Memory B cell (primary cell): ENCODE data around the gene FLYWCH1.

ENCODE experiments used
- ATAC-seq: fragments of 150-1000 bp; cut with Tn5 transposase; 2 replicates; pipeline ENCODE4 v1.10.0; 2021; ENCODE audit warnings: low read depth, mild to moderate bottlenecking, moderate library complexity
- DNase-seq, 2 donors: peaks; one replicate each; pipeline ENCODE4 v3.0.0; 2022; ENCODE audit warnings: low spot score in 2 of 2
- H3K27ac Mint-ChIP-seq: one replicate; pipeline ENCODE4 v1.8.0; 2022; ENCODE audit warnings: mild to moderate bottlenecking, moderate library complexity, mixed read lengths
- H3K27me3 Mint-ChIP-seq: one replicate; pipeline ENCODE4 v1.8.0; 2022; ENCODE audit warnings: mixed read lengths
- H3K36me3 Mint-ChIP-seq: one replicate; pipeline ENCODE4 v1.8.0; 2022; ENCODE audit warnings: mild to moderate bottlenecking, mixed read lengths
- H3K4me1 Mint-ChIP-seq: one replicate; pipeline ENCODE4 v1.8.0; 2022; ENCODE audit warnings: mixed read lengths
- H3K4me3 Mint-ChIP-seq: one replicate; pipeline ENCODE4 v1.8.0; 2022; ENCODE audit warnings: mild to moderate bottlenecking, moderate library complexity, mixed read lengths
- H3K9me3 Mint-ChIP-seq: one replicate; pipeline ENCODE4 v1.8.0; 2022; ENCODE audit warnings: mixed read lengths

FLYWCH1 gene

GRCh38 chr16:2969545-2970521 is 58.1 kb downstream of the FLYWCH1 start:
- H3K9me3 Mint-ChIP-seq, result no peaks in the 10 kb centered on the region
- no peak overlapping the region for H3K27ac Mint-ChIP-seq
- H3K36me3 Mint-ChIP-seq, result no peaks in the 10 kb centered on the region
- H3K27me3 Mint-ChIP-seq, result peaks cover 11% of the 10 kb centered on the region
- peaks cover 18% of the 10 kb centered on the region for H3K4me1 Mint-ChIP-seq
- DNase-seq (peak in 1 of 2 donors; percentile 63), ATAC-seq (peak; percentile 40)
- peak overlapping the region; percentile 61 for H3K4me3 Mint-ChIP-seq

DNA sequence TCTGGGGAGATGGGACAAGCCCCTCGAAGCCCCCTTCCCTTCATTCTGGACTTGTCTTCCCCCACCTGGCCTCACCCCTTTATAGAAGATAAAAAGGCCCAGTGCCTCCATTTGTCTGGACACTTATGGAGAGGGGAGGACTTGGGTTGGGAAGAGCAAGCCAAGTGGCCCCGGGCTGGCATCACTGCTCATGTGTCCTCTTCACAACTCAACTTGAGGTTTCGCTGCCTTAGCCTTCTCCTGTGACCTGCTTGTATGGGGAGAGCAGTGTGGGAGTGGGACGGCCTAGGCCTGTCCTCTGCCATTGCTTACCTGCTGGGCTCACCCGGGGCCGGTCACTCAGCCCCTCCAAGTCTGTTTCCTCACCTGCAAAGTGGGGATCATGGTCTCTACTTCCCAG is 58.8 kb downstream of the FLYWCH1 start:
- Mint-ChIP-seq H3K27ac (no peak overlapping the region), H3K27me3 (peaks cover 11% of the 10 kb centered on the region), H3K4me3 (peak overlapping the region; percentile 39), H3K9me3 (no peaks in the 10 kb centered on the region), H3K4me1 (peaks cover 13% of the 10 kb centered on the region), H3K36me3 (no peaks in the 10 kb centered on the region)
- ATAC-seq (no peak), DNase-seq (no peak)

GRCh38 chr16:2971134-2971984 is 59.6 kb downstream of the FLYWCH1 start:
- Mint-ChIP-seq H3K27me3 (peaks cover 11% of the 10 kb centered on the region), H3K27ac (no peak overlapping the region), H3K9me3 (no peaks in the 10 kb centered on the region), H3K36me3 (no peaks in the 10 kb centered on the region), H3K4me1 (peaks cover 12% of the 10 kb centered on the region), H3K4me3 (peak overlapping the region; percentile 39)
- DNase-seq, result no peak
- no peak for ATAC-seq

DNA sequence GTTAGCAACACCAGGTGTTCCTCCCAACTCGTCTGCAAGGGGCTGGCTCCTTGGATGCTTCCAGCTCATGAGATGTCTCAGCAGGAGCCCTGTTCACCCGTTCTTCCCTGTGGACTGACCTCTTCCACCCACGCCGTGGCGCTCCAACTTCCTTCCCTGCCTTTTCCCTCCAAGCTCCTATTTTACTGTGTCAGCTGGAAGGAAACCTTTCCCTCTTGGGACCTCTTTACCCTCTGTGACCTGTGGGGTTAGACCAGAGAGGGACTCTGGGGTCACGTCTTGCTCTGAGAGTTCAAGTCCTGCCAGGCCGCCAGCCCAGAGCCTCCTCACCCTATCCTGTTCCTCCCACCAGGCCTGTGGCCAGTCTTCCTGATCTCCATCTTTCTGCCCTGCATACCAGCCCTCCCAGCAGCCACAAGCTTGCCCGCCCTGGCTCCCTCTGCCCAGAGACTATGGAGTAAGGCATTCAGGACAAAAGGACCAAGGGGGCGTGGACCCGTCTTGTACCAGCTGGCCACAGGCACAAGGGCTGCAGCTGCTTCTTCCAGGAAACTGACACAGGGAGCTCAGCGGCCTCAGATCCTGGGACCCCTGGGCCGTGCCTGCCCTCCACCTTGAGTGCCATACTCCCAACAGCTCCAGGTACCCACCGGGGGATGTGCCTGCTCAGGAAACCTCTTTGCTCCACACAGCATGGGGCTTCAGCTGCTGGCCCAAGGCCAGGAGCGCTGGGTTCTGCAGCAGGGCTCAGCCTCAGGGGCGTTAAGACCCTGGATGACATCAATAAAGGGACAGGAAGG is 60.5 kb downstream of the FLYWCH1 start:
- DNase-seq (no peak), ATAC-seq (no peak)
- no peak overlapping the region for H3K4me3 Mint-ChIP-seq
- peaks cover 11% of the 10 kb centered on the region for H3K27me3 Mint-ChIP-seq
- no peaks in the 10 kb centered on the region for H3K36me3 Mint-ChIP-seq
- H3K27ac Mint-ChIP-seq, result no peak overlapping the region
- no peaks in the 10 kb centered on the region for H3K9me3 Mint-ChIP-seq
- H3K4me1 Mint-ChIP-seq, result peaks cover 12% of the 10 kb centered on the region

DNA sequence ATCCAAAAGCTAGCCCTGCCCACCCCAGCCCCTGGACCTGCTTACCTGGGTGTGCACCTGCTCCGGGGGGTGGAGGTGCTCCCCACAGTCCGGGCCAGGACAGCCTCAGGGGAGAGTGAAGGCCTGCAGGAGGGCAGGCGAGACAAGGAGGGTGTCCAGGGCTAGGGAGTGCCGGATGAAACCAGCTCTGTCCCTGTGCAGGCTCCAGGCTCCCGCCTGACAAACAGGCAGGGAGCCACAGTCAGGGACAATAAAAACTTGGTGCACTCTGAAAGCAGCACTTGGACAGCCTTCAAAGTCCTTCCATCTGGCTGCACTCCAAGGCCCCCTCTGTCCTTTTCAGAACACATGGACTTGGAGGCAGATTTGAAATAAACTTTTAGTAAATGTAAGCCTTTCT is 61.4 kb downstream of the FLYWCH1 start:
- no peaks in the 10 kb centered on the region for H3K9me3 Mint-ChIP-seq
- peaks cover 10% of the 10 kb centered on the region for H3K4me1 Mint-ChIP-seq
- no peaks in the 10 kb centered on the region for H3K36me3 Mint-ChIP-seq
- H3K27ac Mint-ChIP-seq, result no peak overlapping the region
- no peak for DNase-seq
- H3K27me3 Mint-ChIP-seq, result peaks cover 11% of the 10 kb centered on the region
- no peak for ATAC-seq
- no peak overlapping the region for H3K4me3 Mint-ChIP-seq

DNA sequence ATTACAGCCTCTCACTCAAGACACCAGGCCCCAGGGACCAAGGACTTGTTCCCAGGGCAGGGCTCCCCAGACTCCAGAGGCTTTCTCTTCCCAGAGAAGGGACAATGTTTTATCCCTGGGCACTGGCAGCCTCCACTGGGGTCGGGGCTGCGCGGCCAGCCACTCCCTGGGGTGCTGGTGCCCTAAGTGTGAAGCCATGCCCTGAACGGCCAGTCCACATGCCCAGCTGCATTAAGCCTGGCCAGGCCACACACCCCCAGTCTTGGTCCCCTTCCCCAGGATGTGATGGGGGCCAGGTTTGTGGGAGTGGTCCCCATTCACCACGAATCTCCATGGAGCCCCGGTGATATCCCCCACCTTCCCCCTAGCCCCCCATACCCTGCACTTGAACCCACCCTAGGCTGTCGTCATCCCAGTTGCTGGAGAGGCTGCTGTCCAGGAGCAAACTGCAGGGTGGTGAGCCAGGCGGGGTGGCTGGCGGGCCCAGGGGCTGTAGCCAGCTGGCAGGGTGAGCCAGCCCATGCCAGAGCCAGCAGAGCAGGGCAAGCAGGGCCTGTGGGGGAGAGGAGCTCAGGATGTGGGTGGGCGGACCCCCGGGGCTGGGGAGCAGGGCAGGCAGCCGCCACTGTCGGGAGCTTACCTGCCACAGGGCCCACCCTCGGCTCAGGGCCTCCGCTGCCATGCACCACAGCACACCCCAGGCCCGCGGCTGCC is 62.0 kb downstream of the FLYWCH1 start:
- no peak overlapping the region for H3K4me3 Mint-ChIP-seq
- H3K9me3 Mint-ChIP-seq, result no peaks in the 10 kb centered on the region
- ATAC-seq, result no peak
- DNase-seq, result no peak
- H3K4me1 Mint-ChIP-seq, result peaks cover 5% of the 10 kb centered on the region
- H3K27me3 Mint-ChIP-seq, result peaks cover 10% of the 10 kb centered on the region
- H3K36me3 Mint-ChIP-seq, result no peaks in the 10 kb centered on the region
- no peak overlapping the region for H3K27ac Mint-ChIP-seq

DNA sequence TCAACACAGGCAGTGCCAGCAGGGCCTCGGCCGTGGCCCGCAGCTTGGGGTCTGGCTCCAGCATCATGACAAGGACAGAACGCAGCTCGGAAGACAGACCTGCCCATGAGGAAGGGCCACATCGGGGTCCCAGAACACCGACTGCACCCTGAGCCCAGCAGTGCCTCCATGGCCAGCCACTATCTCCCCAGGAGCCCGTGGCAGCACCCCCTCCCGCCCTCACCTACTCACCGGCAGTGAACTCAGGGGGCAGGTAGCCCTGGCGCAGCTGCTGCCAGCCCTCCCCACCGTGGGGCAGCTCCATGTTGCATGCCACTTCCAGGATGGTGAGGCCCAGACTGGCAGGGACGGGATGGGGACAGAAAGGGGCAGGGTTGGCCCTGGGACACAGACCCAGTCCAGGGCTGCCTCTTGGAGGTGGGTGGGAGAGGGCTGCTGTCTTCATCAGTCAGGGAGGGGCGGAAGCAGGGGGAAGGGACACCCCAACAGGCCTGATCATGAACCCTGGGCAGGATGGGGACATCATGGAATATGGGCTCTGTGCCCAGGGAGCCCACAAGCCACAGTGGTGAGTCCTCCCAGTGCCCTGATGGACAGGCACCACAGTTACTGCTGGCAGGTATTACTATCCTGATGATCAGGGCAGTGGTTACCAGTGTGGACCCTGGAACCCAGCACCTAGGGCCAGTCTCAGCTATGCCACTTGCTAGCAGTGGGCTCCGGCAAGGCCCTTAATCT is 62.8 kb downstream of the FLYWCH1 start:
- no peaks in the 10 kb centered on the region for H3K36me3 Mint-ChIP-seq
- no peak overlapping the region for H3K27ac Mint-ChIP-seq
- peaks cover 10% of the 10 kb centered on the region for H3K27me3 Mint-ChIP-seq
- no peaks in the 10 kb centered on the region for H3K9me3 Mint-ChIP-seq
- ATAC-seq (no peak), DNase-seq (no peak)
- H3K4me3 Mint-ChIP-seq, result no peak overlapping the region
- peaks cover 5% of the 10 kb centered on the region for H3K4me1 Mint-ChIP-seq

DNA sequence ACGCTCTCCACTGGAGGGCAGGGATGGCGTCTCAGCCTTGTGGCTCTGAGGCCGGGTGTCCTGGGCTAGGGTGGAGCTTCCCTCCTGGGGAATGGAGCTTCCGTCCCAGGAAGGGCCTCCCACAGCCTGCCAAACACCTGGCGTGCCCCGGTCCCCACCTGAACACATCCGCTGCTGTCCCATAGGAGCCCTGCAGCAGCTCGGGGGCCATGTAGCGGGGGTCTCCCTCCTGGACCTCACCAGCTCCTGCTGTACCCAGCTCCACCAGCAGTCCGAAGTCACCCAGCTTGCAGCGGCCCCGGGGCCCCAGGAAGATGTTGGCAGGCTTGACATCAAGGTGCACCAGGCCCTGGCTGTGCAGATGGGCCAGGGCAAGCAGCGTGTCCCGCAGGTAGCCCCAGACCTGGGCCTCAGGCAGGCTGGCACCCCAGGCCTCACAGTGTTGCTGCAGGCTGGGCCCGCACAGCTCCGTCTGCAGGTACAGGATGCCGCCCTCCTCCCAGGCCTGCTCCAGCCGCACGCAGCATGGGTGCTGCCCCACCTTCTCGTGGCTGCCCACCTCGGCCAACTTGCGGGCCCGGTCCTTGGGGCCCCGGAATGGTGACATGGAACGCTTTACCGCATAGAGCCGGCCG is 63.5 kb downstream of the FLYWCH1 start:
- Mint-ChIP-seq H3K27me3 (peaks cover 10% of the 10 kb centered on the region), H3K4me1 (peaks cover 5% of the 10 kb centered on the region), H3K36me3 (no peaks in the 10 kb centered on the region), H3K9me3 (no peaks in the 10 kb centered on the region), H3K27ac (no peak overlapping the region), H3K4me3 (no peak overlapping the region)
- DNase-seq, result no peak
- ATAC-seq, result no peak

DNA sequence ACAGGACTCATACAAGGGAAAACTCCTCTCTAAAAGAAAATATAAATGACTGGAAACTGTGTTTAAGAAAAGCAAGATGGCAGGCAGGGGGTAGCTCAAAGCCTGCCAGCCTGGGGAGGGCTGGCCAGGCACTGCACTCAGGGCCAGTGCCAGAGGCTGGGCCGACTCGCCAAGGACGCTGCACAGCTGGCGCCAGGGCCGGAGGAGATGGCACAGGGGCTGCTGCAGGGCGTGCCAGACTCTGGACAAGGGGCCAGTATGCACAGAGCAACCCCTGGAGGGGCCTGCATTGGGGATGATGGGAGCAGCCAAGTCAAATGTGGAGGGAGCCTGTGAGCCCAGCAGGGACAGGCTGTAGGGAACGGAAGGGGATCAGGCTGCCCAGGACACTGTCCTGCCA is 64.5 kb downstream of the FLYWCH1 start:
- Mint-ChIP-seq H3K27me3 (peaks cover 5% of the 10 kb centered on the region), H3K27ac (no peak overlapping the region), H3K4me1 (peaks cover under 1% of the 10 kb centered on the region), H3K9me3 (no peaks in the 10 kb centered on the region), H3K36me3 (no peaks in the 10 kb centered on the region), H3K4me3 (no peak overlapping the region)
- ATAC-seq (no peak), DNase-seq (no peak)

DNA sequence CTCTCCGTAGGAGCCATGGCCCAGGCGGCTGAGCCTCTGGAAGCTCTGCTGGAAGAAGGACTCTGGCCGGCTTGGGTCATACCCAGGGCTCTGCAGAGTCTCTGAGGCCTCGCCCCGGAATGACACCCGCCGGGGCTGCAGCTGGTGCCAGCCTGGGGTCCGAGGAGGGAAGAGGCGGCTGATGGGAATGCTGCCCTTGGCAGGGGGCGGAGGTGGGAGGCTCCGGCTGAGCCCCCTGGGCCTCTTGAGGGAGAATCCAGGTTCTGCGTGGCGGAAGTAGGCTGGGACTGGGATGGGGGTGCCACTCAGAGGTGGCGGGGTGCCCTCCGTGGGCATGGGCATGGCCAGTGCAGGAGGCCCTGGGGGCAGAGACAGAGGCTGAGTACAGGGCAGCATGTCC is 64.9 kb downstream of the FLYWCH1 start:
- Mint-ChIP-seq H3K36me3 (no peaks in the 10 kb centered on the region), H3K4me1 (peaks cover under 1% of the 10 kb centered on the region), H3K27ac (no peak overlapping the region), H3K27me3 (peaks cover 4% of the 10 kb centered on the region), H3K4me3 (no peak overlapping the region), H3K9me3 (no peaks in the 10 kb centered on the region)
- ATAC-seq, result no peak
- no peak for DNase-seq

DNA sequence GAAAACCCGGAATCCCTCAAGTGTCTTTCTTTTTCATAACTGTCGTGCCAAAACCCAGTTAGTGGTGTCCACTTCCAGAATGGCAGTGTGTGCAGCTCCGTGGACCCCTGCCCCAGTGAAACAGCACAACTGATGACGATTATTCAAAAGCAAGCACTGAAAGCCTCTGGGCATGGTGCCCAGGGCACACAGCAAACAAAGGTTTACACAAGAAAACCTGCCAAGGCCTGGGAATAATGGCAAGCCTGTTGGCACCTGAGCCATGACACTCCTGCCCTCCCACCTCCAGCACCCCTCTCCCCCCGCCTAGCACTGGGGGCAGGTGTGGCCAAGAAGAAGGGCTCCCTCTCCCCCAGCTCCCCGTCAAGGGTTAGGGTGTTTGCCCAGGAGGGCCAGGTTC is 65.7 kb downstream of the FLYWCH1 start:
- Mint-ChIP-seq H3K36me3 (no peaks in the 10 kb centered on the region), H3K27ac (no peak overlapping the region), H3K4me1 (peaks cover 4% of the 10 kb centered on the region), H3K9me3 (no peaks in the 10 kb centered on the region), H3K27me3 (no peaks in the 10 kb centered on the region), H3K4me3 (no peak overlapping the region)
- ATAC-seq (no peak), DNase-seq (no peak)

DNA sequence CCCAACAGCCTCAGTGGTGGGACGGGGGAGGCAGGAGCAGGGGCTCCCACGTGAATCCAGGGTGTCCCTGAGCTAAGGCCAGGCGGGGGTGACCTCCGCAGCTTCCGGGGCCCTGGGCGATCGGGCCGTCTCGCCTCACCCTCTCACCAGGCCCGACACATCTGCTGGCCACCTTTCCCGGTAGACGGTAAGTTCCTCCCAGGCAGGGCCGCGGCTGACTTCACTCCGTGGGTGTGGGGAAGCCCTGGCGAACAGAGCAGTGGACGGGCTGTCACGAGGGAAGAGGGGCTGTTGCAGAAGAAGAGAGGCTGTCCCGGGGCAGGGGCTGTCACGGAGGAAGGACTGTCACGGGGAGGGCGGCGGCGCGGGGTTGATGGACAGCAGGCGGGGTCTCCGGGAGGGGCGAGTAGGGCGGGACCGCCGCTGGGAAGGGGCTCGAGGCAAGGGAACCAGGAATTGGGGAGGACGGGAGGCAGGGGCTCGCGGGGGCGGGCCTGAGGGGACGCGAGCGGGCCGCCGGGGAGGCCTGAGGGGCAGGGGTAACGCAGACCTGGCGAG is 68.0 kb downstream of the FLYWCH1 start:
- Mint-ChIP-seq H3K9me3 (no peaks in the 10 kb centered on the region), H3K27ac (peak overlapping the region; percentile 81), H3K27me3 (no peaks in the 10 kb centered on the region), H3K4me3 (peak overlapping the region; percentile 83), H3K4me1 (peaks cover 8% of the 10 kb centered on the region), H3K36me3 (no peaks in the 10 kb centered on the region)
- DNase-seq, result no peak
- no peak for ATAC-seq
